OCI-LY7 (cell line): ENCODE results near the gene TRH. TPM values are rescaled to one million over a fixed set of nuclear protein-coding genes. Genes with fewer than 3 reads are reported as not detected.
A peak's percentile ranks its signal among the peaks of the same experiment; 100 is the strongest.

Source experiments
- Bru-seq: library from RNA; stranded (reverse); fragments of 400-500 nt; gene quantifications from one replicate; lab custom pipeline; 2021; lab: Mats Ljungman, UMichigan
- BruChase-seq, 2 experiments: library from RNA; stranded (reverse); fragments of 400-500 nt; gene quantifications; one replicate each; lab custom pipeline; 2021; lab: Mats Ljungman, UMichigan
- BruUV-seq: library from RNA; stranded (reverse); fragments of 400-500 nt; replicated peaks from 2 replicates; lab custom pipeline; 2021; lab: Mats Ljungman, UMichigan
- CTCF ChIA-PET: fragments of 300-600 bp; sonication (Branson Sonifier 250); formaldehyde crosslinking; loops from one replicate; lab custom pipeline; 2022; ENCODE audit warnings: antibody characterized with exemption; ENCODE audit not compliant: unreplicated experiment; lab: Charles Lee
- POLR2A ChIA-PET: fragments of 300-600 bp; sonication (Branson Sonifier 250); formaldehyde crosslinking; loops from one replicate; lab custom pipeline; 2022; ENCODE audit warnings: antibody characterized with exemption; lab: Charles Lee
- DNase-seq: peaks from one replicate; pipeline ENCODE4 v3.0.0-alpha.2; 2015; ENCODE audit warnings: low spot score
- H2AFZ ChIP-seq: fragments of 200-600 bp; sonication (generic), shearing (Covaris generic); 2 replicates; pipeline ENCODE4 v1.6.1; 2014; ENCODE audit warnings: mild to moderate bottlenecking, antibody characterized with exemption, low read length, moderate library complexity
- H3K27ac ChIP-seq: fragments of 200-600 bp; sonication (generic); 2 replicates; pipeline ENCODE4 v1.5.1; 2014; ENCODE audit warnings: mixed run types, low read depth, mild to moderate bottlenecking, moderate library complexity, low read length, inconsistent platforms; ENCODE audit not compliant: poor library complexity, severe bottlenecking
- H3K36me3 ChIP-seq: fragments of 200-600 bp; sonication (generic); 2 replicates; pipeline ENCODE4 v1.6.1; 2014; ENCODE audit warnings: mild to moderate bottlenecking, antibody characterized with exemption, low read length, moderate library complexity, mixed read lengths; ENCODE audit not compliant: insufficient read depth
- H3K4me1 ChIP-seq: fragments of 200-600 bp; sonication (generic); 2 replicates; pipeline ENCODE4 v1.5.1; 2014; ENCODE audit warnings: mild to moderate bottlenecking, low read length; ENCODE audit not compliant: insufficient read depth, poor library complexity, severe bottlenecking
- H3K4me2 ChIP-seq: fragments of 200-600 bp; sonication (generic); 2 replicates; pipeline ENCODE4 v1.6.1; 2014; ENCODE audit warnings: mild to moderate bottlenecking, low read length
- H3K4me3 ChIP-seq: fragments of 200-600 bp; sonication (generic); 2 replicates; pipeline ENCODE4 v1.5.1; 2014; ENCODE audit warnings: mild to moderate bottlenecking, low read depth, low read length; ENCODE audit not compliant: poor library complexity, severe bottlenecking
- H3K79me2 ChIP-seq: fragments of 200-600 bp; sonication (generic); 2 replicates; pipeline ENCODE4 v1.6.1; 2016; ENCODE audit warnings: low read depth, mild to moderate bottlenecking, low read length, moderate library complexity, mixed read lengths; ENCODE audit not compliant: insufficient read depth
- H3K9me2 ChIP-seq: fragments of 200-600 bp; sonication (generic); 2 replicates; pipeline ENCODE4 v1.6.1; 2016; ENCODE audit warnings: mild to moderate bottlenecking, low read length, mixed read lengths; ENCODE audit not compliant: insufficient read depth
- H3K9me3 ChIP-seq: fragments of 200-600 bp; sonication (generic); 2 replicates; pipeline ENCODE4 v1.6.1; 2014; ENCODE audit warnings: mild to moderate bottlenecking, mixed run types, low read length, mixed read lengths
- H4K20me1 ChIP-seq: fragments of 200-600 bp; sonication (generic); 2 replicates; pipeline ENCODE4 v1.6.1; 2014; ENCODE audit warnings: mild to moderate bottlenecking, antibody characterized with exemption, low read length, moderate library complexity, mixed read lengths; ENCODE audit not compliant: insufficient read depth
- CTCF ChIP-seq: fragments of 200-600 bp; sonication (generic); conservative IDR thresholded peaks from 2 replicates; pipeline ENCODE4 v1.5.1; 2014; ENCODE audit warnings: mild to moderate bottlenecking, antibody characterized with exemption, low read length, moderate library complexity, mixed read lengths
- EZH2phosphoT487 ChIP-seq: fragments of 200-600 bp; sonication (generic); IDR thresholded peaks from 2 replicates; pipeline ENCODE4 v1.6.1; 2018; ENCODE audit warnings: low read depth, borderline replicate concordance, mild to moderate bottlenecking, mixed run types, antibody characterized with exemption, low read length, moderate library complexity, mixed read lengths
- intact Hi-C: fragments of 100-400 bp; cut with micrococcal nuclease; formaldehyde crosslinking; loops from one replicate; pipeline ENCODE4 v1.10.0; 2022; ENCODE audit not compliant: unreplicated experiment
- long read RNA-seq: library from polyadenylated mRNA; stranded (forward); transcript quantifications from one replicate; pipeline ENCODE4 v2.0.0, GENCODE V29; 2022
- total RNA-seq, 2 experiments: library from RNA; depleted of rRNA in 1 of 2; stranded (reverse); fragments of >200 nt in 1 of 2; shearing (Covaris generic) in 1 of 2; gene quantifications; 2 replicates each; pipeline ENCODE4 v1.2.3, GENCODE V29; 2014 to 2022

The TRH gene
- not detected in 2 replicates for total RNA-seq (2014; rRNA removed; shearing (Covaris generic))
- total RNA-seq (2022) = not detected in 2 replicates
- not detected for Bru-seq, nascent RNA
- not detected for BruChase-seq, experiment 1, labeled RNA remaining after a 6-hour chase
- BruChase-seq, experiment 2, labeled RNA remaining after a 2-hour chase = not detected
- long read RNA-seq = 0 reads

GRCh38 chr3:129974564-129974832 is at the start of gene TRH:
Gene TRH, plus strand, starts transcription at chr3:129974720. Its CDS starts 1,097 bp downstream, at chr3:129975817.
- H3K4me3 ChIP-seq = no peak within 1 kb of the TSS
- H3K27ac ChIP-seq = no peak within 1 kb of the TSS
- BruUV-seq = no TSS peak
- ChIA-PET CTCF (no interaction called here), POLR2A (no interaction called here)
- H2AFZ ChIP-seq = no peak within 1 kb of the TSS
- no peak within 1 kb of the TSS for H3K4me2 ChIP-seq
- H3K9me2 ChIP-seq = no peaks in the 10 kb centered on the region
- H4K20me1 ChIP-seq = no peaks in the 10 kb centered on the region
- intact Hi-C loops = no loop called here
- no peaks in the 10 kb centered on the region for H3K4me1 ChIP-seq
- TF ChIP-seq EZH2phosphoT487 (no peak), CTCF (no peak)
- no peaks in the 10 kb centered on the region for H3K79me2 ChIP-seq
- no peak for DNase-seq
- H3K9me3 ChIP-seq = no peaks in the 10 kb centered on the region
- no peaks in the 10 kb centered on the region for H3K36me3 ChIP-seq

- peak overlapping the region; percentile 2; the same call in 1 of the 2 replicates for H3K4me2 ChIP-seq
- peak overlapping the region; percentile 16; the same call in 1 of the 2 replicates for H2AFZ ChIP-seq
- CTCF ChIA-PET = no interaction called here
- no peaks in the 10 kb centered on the region for H4K20me1 ChIP-seq
- no peak overlapping the region for H3K4me3 ChIP-seq
- no TSS peak for BruUV-seq
- no peaks in the 10 kb centered on the region; the same call in 1 of the 2 replicates for H3K9me3 ChIP-seq
- no peak for DNase-seq
- peaks cover 8% of the 10 kb centered on the region for H3K4me1 ChIP-seq
- H3K27ac ChIP-seq = no peak overlapping the region
- no peaks in the 10 kb centered on the region for H3K79me2 ChIP-seq
- POLR2A ChIA-PET = interaction anchor here (0.6 to 1.1 kb wide), 4 partner anchors 65 to 1053 kb away, joined by 3 to 5 read pairs (median 4); no protein-coding TSS in a partner anchor
- intact Hi-C loops = no loop called here
- no peaks in the 10 kb centered on the region for H3K9me2 ChIP-seq
- H3K36me3 ChIP-seq = no peaks in the 10 kb centered on the region
- TF ChIP-seq CTCF = no peak
- no peak for TF ChIP-seq EZH2phosphoT487
Observed at GRCh38 chr3:129927072-129927471, 47.4 kb upstream of the TRH start.

GRCh38 chr3:129929383-129929782 is 45.1 kb upstream of the TRH start:
- Histone ChIP-seq H3K4me3 (no peak overlapping the region), H3K27ac (no peak overlapping the region), H3K9me3 (no peaks in the 10 kb centered on the region; the same call in 1 of the 2 replicates), H4K20me1 (no peaks in the 10 kb centered on the region), H3K79me2 (no peaks in the 10 kb centered on the region), H3K4me2 (no peak overlapping the region), H2AFZ (no peak overlapping the region), H3K36me3 (no peaks in the 10 kb centered on the region), H3K4me1 (peaks cover 8% of the 10 kb centered on the region), H3K9me2 (no peaks in the 10 kb centered on the region)
- BruUV-seq = no TSS peak
- no peak for DNase-seq
- intact Hi-C loops = no loop called here
- POLR2A ChIA-PET = interaction anchor here (1.2 kb wide), 1 partner anchor 40 kb away, joined by 4 read pairs; no protein-coding TSS in a partner anchor
- CTCF ChIA-PET = no interaction called here
- TF ChIP-seq EZH2phosphoT487 (no peak), CTCF (no peak)
